ENCODE data around the gene VIT.

VIT gene

DNA sequence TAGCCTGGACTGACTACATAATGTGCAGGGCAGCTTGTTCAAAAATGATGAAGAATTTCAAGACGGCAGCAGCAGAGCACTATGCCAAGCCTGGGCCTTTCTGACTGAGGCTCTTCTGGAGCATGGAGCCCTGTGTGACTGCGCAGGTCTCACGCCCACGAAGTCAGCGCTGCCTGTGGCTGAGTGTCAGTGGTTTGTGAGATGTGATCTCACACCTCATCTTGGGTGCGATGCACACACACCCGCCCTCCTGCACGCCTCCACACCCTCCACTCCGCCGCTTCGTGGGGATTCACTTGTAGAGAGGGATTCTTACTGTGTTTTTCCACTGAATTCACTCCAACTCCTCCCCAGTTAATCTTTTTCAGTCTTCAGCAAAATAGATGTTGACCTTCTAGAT is 103.9 kb downstream of the VIT start:
- no peak overlapping the region for H3K4me2 ChIP-seq (ENCODE audit: low read depth, low read length, poor library complexity, severe bottlenecking)
- H3K9me2 ChIP-seq (replicated peaks; ENCODE audit: insufficient read depth, low read length), result no peaks in the 10 kb centered on the region
- no peak overlapping the region for H3K27ac ChIP-seq (ENCODE audit: low read depth, low read length)
- H3F3A ChIP-seq (ENCODE audit: insufficient read depth), result no peaks in the 10 kb centered on the region
- no peaks in the 10 kb centered on the region for H3K9me3 ChIP-seq (ENCODE audit: insufficient read depth, low read length)
- no peaks in the 10 kb centered on the region for H3K36me3 ChIP-seq (ENCODE audit: low read length)
- no peak overlapping the region for H3K4me3 ChIP-seq (ENCODE audit: insufficient read depth, low read length, poor library complexity, severe bottlenecking)
- H3K9ac ChIP-seq (ENCODE audit: low read length), result no peak overlapping the region
- H2AFZ ChIP-seq (ENCODE audit: low read depth, low read length, severe bottlenecking), result no peak overlapping the region
- no peaks in the 10 kb centered on the region for H3K79me2 ChIP-seq (ENCODE audit: insufficient read depth, low read length)
- no peaks in the 10 kb centered on the region for H3K27me3 ChIP-seq (ENCODE audit: low read length)
- TF ChIP-seq, protein P1, sequence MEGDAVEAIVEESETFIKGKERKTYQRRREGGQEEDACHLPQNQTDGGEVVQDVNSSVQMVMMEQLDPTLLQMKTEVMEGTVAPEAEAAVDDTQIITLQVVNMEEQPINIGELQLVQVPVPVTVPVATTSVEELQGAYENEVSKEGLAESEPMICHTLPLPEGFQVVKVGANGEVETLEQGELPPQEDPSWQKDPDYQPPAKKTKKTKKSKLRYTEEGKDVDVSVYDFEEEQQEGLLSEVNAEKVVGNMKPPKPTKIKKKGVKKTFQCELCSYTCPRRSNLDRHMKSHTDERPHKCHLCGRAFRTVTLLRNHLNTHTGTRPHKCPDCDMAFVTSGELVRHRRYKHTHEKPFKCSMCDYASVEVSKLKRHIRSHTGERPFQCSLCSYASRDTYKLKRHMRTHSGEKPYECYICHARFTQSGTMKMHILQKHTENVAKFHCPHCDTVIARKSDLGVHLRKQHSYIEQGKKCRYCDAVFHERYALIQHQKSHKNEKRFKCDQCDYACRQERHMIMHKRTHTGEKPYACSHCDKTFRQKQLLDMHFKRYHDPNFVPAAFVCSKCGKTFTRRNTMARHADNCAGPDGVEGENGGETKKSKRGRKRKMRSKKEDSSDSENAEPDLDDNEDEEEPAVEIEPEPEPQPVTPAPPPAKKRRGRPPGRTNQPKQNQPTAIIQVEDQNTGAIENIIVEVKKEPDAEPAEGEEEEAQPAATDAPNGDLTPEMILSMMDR (IDR thresholded peaks at IDR 0.05; ENCODE audit: insufficient read depth, low read length, poor library complexity, severe bottlenecking), result no peak
- TF ChIP-seq EZH2phosphoT487 (conservative IDR thresholded peaks at IDR 0.05; ENCODE audit: low read length), result no peak
- H4K20me1 ChIP-seq (ENCODE audit: low read depth, low read length), result no peaks in the 10 kb centered on the region

DNA sequence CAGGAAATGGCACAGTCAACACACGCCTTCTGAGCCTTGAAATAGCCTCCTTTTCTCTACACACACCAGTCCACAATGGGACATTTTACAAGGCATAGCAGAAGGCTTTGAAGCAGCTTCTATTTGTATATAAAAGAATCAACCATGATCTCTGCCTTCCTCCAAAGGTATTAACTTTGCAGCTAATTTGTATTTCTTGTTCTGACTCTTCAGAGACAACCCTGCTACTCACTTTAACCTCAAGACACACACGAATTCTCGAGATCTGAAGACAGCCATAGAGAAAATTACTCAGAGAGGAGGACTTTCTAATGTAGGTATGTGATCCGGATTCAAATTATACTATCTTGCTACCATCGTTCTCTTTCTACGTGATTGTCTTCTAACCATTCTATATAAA is 104.6 kb downstream of the VIT start:
- Histone ChIP-seq H3K36me3 (ENCODE audit: low read length) (no peaks in the 10 kb centered on the region), H3K9me2 (replicated peaks; ENCODE audit: insufficient read depth, low read length) (no peaks in the 10 kb centered on the region), H3K9ac (ENCODE audit: low read length) (no peak overlapping the region), H2AFZ (ENCODE audit: low read depth, low read length, severe bottlenecking) (no peak overlapping the region), H3K27ac (ENCODE audit: low read depth, low read length) (no peak overlapping the region), H3K4me3 (ENCODE audit: insufficient read depth, low read length, poor library complexity, severe bottlenecking) (no peak overlapping the region), H3K4me2 (ENCODE audit: low read depth, low read length, poor library complexity, severe bottlenecking) (no peak overlapping the region), H3F3A (ENCODE audit: insufficient read depth) (no peaks in the 10 kb centered on the region), H4K20me1 (ENCODE audit: low read depth, low read length) (no peaks in the 10 kb centered on the region), H3K9me3 (ENCODE audit: insufficient read depth, low read length) (no peaks in the 10 kb centered on the region), H3K79me2 (ENCODE audit: insufficient read depth, low read length) (no peaks in the 10 kb centered on the region), H3K27me3 (ENCODE audit: low read length) (no peaks in the 10 kb centered on the region)
- no peak for TF ChIP-seq EZH2phosphoT487 (conservative IDR thresholded peaks at IDR 0.05; ENCODE audit: low read length)
- TF ChIP-seq, protein P1 (IDR thresholded peaks at IDR 0.05; ENCODE audit: insufficient read depth, low read length, poor library complexity, severe bottlenecking), result no peak

DNA sequence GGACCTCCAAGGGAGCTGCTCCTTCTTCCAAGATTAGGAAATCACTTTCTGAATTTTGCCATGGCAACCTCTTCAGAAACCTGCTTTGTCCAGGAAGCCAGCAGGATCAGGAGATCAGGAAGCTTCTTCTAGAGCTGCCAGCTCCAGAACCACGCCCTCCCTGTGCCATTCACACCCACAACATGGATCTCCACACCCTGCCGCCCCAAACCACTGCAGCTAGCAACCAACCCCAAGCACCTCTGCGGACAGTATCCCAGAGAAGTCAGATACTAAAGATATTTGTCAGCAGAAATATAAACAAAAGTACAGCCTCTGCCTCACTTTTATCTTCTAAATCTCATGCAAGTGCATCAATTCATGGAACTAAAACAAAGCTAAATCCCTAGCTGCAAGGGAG is 106.4 kb downstream of the VIT start:
- Histone ChIP-seq H3K9me2 (replicated peaks; ENCODE audit: insufficient read depth, low read length) (no peaks in the 10 kb centered on the region), H3K36me3 (ENCODE audit: low read length) (no peaks in the 10 kb centered on the region), H3K4me2 (ENCODE audit: low read depth, low read length, poor library complexity, severe bottlenecking) (no peak overlapping the region), H3K9me3 (ENCODE audit: insufficient read depth, low read length) (no peaks in the 10 kb centered on the region), H3K27me3 (ENCODE audit: low read length) (no peaks in the 10 kb centered on the region), H2AFZ (ENCODE audit: low read depth, low read length, severe bottlenecking) (no peak overlapping the region), H3K9ac (ENCODE audit: low read length) (no peak overlapping the region), H3K27ac (ENCODE audit: low read depth, low read length) (no peak overlapping the region), H4K20me1 (ENCODE audit: low read depth, low read length) (no peaks in the 10 kb centered on the region), H3F3A (ENCODE audit: insufficient read depth) (no peaks in the 10 kb centered on the region), H3K79me2 (ENCODE audit: insufficient read depth, low read length) (no peaks in the 10 kb centered on the region), H3K4me3 (ENCODE audit: insufficient read depth, low read length, poor library complexity, severe bottlenecking) (no peak overlapping the region)
- TF ChIP-seq, protein P1 (IDR thresholded peaks at IDR 0.05; ENCODE audit: insufficient read depth, low read length, poor library complexity, severe bottlenecking), result no peak
- no peak for TF ChIP-seq EZH2phosphoT487 (conservative IDR thresholded peaks at IDR 0.05; ENCODE audit: low read length)

Data from SU-DHL-6 (cell line).